AG10803 (cell line): ENCODE measurements around the gene ZDHHC7.
A peak's percentile ranks its signal among the peaks of the same experiment; 100 is the strongest.

ENCODE experiments used
- DNase-seq: peaks from one replicate; pipeline ENCODE4 v3.0.0; 2010; ENCODE audit warnings: low read depth
- H3K4me3 ChIP-seq: 2 replicates; pipeline ENCODE4 v1.5.1; 2011; ENCODE audit warnings: mild to moderate bottlenecking, low read length, control low read depth
- CTCF ChIP-seq: conservative IDR thresholded peaks from 2 replicates; pipeline ENCODE4 v1.5.1; 2011; ENCODE audit warnings: mild to moderate bottlenecking, low read length, control low read depth, inconsistent platforms

Gene ZDHHC7

GRCh38 chr16:84992717-84993075, 18.6 kb downstream of the ZDHHC7 start:
- no peak for TF ChIP-seq CTCF
- peak; percentile 80 for DNase-seq
- peak overlapping the region; percentile 17; the same call in 1 of the 2 replicates for H3K4me3 ChIP-seq

GRCh38 chr16:84990782-84991181, 20.6 kb downstream of the ZDHHC7 start:
- no peak for DNase-seq
- no peak overlapping the region for H3K4me3 ChIP-seq
- TF ChIP-seq CTCF: no peak

- no peak overlapping the region for H3K4me3 ChIP-seq
- no peak for TF ChIP-seq CTCF
- no peak for DNase-seq
Observed at GRCh38 chr16:84989749-84990620, 21.4 kb downstream of the ZDHHC7 start.

- no peak for TF ChIP-seq CTCF
Observed at GRCh38 chr16:84988328-84989080, 22.8 kb downstream of the ZDHHC7 start.

GRCh38 chr16:84986879-84987278, 24.5 kb downstream of the ZDHHC7 start:
- no peak for DNase-seq
- no peak for TF ChIP-seq CTCF

More at GRCh38 chr16:84988328-84989080, 22.8 kb downstream of the ZDHHC7 start:
- no peak for DNase-seq
- no peak overlapping the region for H3K4me3 ChIP-seq

GRCh38 chr16:84986102-84986501, 25.2 kb downstream of the ZDHHC7 start:
- no peak overlapping the region for H3K4me3 ChIP-seq
- TF ChIP-seq CTCF: no peak

More at GRCh38 chr16:84986879-84987278, 24.5 kb downstream of the ZDHHC7 start:
- no peak overlapping the region for H3K4me3 ChIP-seq

More at GRCh38 chr16:84986102-84986501, 25.2 kb downstream of the ZDHHC7 start:
- DNase-seq: no peak
